SK-N-SH (cell line): ENCODE results near the gene EIF5A2. TPM values are rescaled to one million over a fixed set of nuclear protein-coding genes. Genes with fewer than 3 reads are reported as not detected.

Source experiments
- CTCF ChIA-PET: fragments of 300-600, 350-600 bp; formaldehyde crosslinking; extraction: SDS; loops from one replicate; lab custom pipeline; 2021; lab: Yijun Ruan, JAX
- POLR2A ChIA-PET: fragments of 350-600 bp; sonication (Branson Sonifier 250); formaldehyde crosslinking; extraction: SDS; loops from one replicate; lab custom pipeline; 2020; ENCODE audit warnings: antibody characterized with exemption, inconsistent platforms; lab: Yijun Ruan, JAX
- DNase-seq: peaks from one replicate; pipeline ENCODE4 v3.0.0; 2012
- H2AFZ ChIP-seq: fragments of 200-600 bp; sonication (generic); 2 replicates; pipeline ENCODE4 v1.8.1; 2016; ENCODE audit warnings: antibody characterized with exemption, mild to moderate bottlenecking, low read depth
- H3F3A ChIP-seq: fragments of 200-600 bp; sonication (generic); replicated peaks from 2 replicates; pipeline ENCODE3; 2016; ENCODE audit warnings: antibody characterized with exemption, mild to moderate bottlenecking; ENCODE audit not compliant: insufficient read depth
- H3K27ac ChIP-seq, 2 experiments: fragments of 200-500 bp in 1 of 2; fragments of 200-600 bp in 1 of 2; sonication (Bioruptor generic) in 1 of 2; sonication (generic), shearing (Covaris generic) in 1 of 2; 2 replicates each; pipeline versions ENCODE4 v1.5.1 to v1.6.1; 2014 to 2016; ENCODE audit warnings: low read depth in 2 of 2, inconsistent platforms in 1 of 2, low read length in 1 of 2, mild to moderate bottlenecking in 1 of 2, mixed read lengths in 1 of 2
- H3K27me3 ChIP-seq: fragments of 200-600 bp; sonication (generic), shearing (Covaris generic); 2 replicates; pipeline ENCODE4 v1.6.1; 2016; ENCODE audit warnings: mixed run types; ENCODE audit not compliant: insufficient read depth
- H3K36me3 ChIP-seq, 2 experiments: fragments of 200-500 bp in 1 of 2; fragments of 200-600 bp in 1 of 2; sonication (Bioruptor generic) in 1 of 2; sonication (generic) in 1 of 2; replicated peaks in 1 of 2; 2 replicates each; pipeline versions ENCODE3 to v1.5.1; 2014 to 2016; ENCODE audit warnings: low read length in 1 of 2, mild to moderate bottlenecking in 1 of 2; ENCODE audit not compliant: insufficient read depth in 2 of 2, control insufficient read depth in 1 of 2
- H3K4me1 ChIP-seq, 2 experiments: fragments of 200-500 bp in 1 of 2; fragments of 200-600 bp in 1 of 2; sonication (Bioruptor generic) in 1 of 2; sonication (generic), shearing (Covaris generic) in 1 of 2; 2 replicates each; pipeline versions ENCODE4 v1.5.1 to v1.6.1; 2014 to 2016; ENCODE audit warnings: low read depth in 1 of 2, low read length in 1 of 2, mixed run types in 1 of 2; ENCODE audit not compliant: insufficient read depth in 2 of 2, control insufficient read depth in 1 of 2
- H3K4me2 ChIP-seq: fragments of 200-600 bp; sonication (generic), shearing (Covaris generic); 2 replicates; pipeline ENCODE4 v1.6.1; 2017; ENCODE audit warnings: mixed run types
- H3K4me3 ChIP-seq, 2 experiments: fragments of 200-500 bp in 1 of 2; fragments of 200-600 bp in 1 of 2; sonication (Bioruptor generic) in 1 of 2; sonication (generic), shearing (Covaris generic) in 1 of 2; 2 replicates each; pipeline versions ENCODE4 v1.5.1 to v1.8.1; 2014 to 2016; ENCODE audit warnings: low read depth in 2 of 2, inconsistent platforms in 1 of 2, low read length in 1 of 2, mild to moderate bottlenecking in 1 of 2, mixed read lengths in 1 of 2, moderate library complexity in 1 of 2
- H3K79me2 ChIP-seq: fragments of 200-600 bp; sonication (generic); 2 replicates; pipeline ENCODE4 v1.8.1; 2017; ENCODE audit warnings: mild to moderate bottlenecking; ENCODE audit not compliant: insufficient read depth
- H3K9ac ChIP-seq: fragments of 200-600 bp; sonication (generic); 2 replicates; pipeline ENCODE4 v1.6.1; 2017; ENCODE audit warnings: mixed run types
- H3K9me2 ChIP-seq: fragments of 200-600 bp; sonication (generic); 2 replicates; pipeline ENCODE4 v1.6.1; 2017; ENCODE audit warnings: mixed run types
- H3K9me3 ChIP-seq: fragments of 200-600 bp; sonication (generic); 2 replicates; pipeline ENCODE4 v1.6.1; 2017; ENCODE audit warnings: mixed run types, mild to moderate bottlenecking, moderate library complexity
- H4K20me1 ChIP-seq: fragments of 200-600 bp; sonication (generic); 2 replicates; pipeline ENCODE4 v1.6.1; 2017; ENCODE audit warnings: mild to moderate bottlenecking, mixed run types; ENCODE audit not compliant: insufficient read depth
- EP300 ChIP-seq, 2 experiments: IDR thresholded peaks; 2 replicates each; pipeline versions ENCODE4 v1.4.0 to v1.6.1; 2012; ENCODE audit warnings: borderline replicate concordance in 1 of 2, low read depth in 1 of 2, low read length in 1 of 2
- FOSL2 ChIP-seq: IDR thresholded peaks from 2 replicates; pipeline ENCODE4 v1.4.0; 2012; ENCODE audit warnings: low read depth, mild to moderate bottlenecking, moderate library complexity, borderline replicate concordance
- NFIC ChIP-seq: IDR thresholded peaks from 2 replicates; pipeline ENCODE4 v1.4.0; 2012; ENCODE audit warnings: borderline replicate concordance
- SIN3A ChIP-seq: IDR thresholded peaks from 2 replicates; pipeline ENCODE4 v1.6.1; 2012; ENCODE audit warnings: low read depth, mild to moderate bottlenecking, low read length, moderate library complexity, borderline replicate concordance
- SMC3 ChIP-seq: IDR thresholded peaks from 2 replicates; pipeline ENCODE4 v1.6.1; 2012; ENCODE audit warnings: low read depth, low read length, improper control_type of control experiment
- TCF12 ChIP-seq: IDR thresholded peaks from 2 replicates; pipeline ENCODE4 v1.4.0; 2012
- USF2 ChIP-seq: fragments of 150-350 bp; IDR thresholded peaks from 2 replicates; pipeline ENCODE4 v1.6.1; 2017; ENCODE audit warnings: antibody characterized with exemption, low read length, low read depth, borderline replicate concordance
- YY1 ChIP-seq: IDR thresholded peaks from 2 replicates; pipeline ENCODE4 v1.4.0; 2012; ENCODE audit warnings: low read depth, mild to moderate bottlenecking
- WGBS: methylation state at CpG from one replicate; pipeline ENCODE4 v1.1.6; 2017; ENCODE audit warnings: low lambda C conversion rate; 5-methylcytosine and 5-hydroxymethylcytosine counted together
- polyA plus RNA-seq, 3 experiments: library from polyadenylated mRNA; depleted of rRNA; stranded (reverse); fragments of >200 nt; gene quantifications; 2 replicates each; pipeline ENCODE4 v1.2.3, GENCODE V29; 2012
- TF ChIP-seq, protein P1 (sequence below): IDR thresholded peaks from 2 replicates; pipeline ENCODE4; 2012

Gene EIF5A2
- polyA plus RNA-seq, 1 of the 3 experiments (the other 2 are of a cell fraction) = 2.7 TPM

DNA sequence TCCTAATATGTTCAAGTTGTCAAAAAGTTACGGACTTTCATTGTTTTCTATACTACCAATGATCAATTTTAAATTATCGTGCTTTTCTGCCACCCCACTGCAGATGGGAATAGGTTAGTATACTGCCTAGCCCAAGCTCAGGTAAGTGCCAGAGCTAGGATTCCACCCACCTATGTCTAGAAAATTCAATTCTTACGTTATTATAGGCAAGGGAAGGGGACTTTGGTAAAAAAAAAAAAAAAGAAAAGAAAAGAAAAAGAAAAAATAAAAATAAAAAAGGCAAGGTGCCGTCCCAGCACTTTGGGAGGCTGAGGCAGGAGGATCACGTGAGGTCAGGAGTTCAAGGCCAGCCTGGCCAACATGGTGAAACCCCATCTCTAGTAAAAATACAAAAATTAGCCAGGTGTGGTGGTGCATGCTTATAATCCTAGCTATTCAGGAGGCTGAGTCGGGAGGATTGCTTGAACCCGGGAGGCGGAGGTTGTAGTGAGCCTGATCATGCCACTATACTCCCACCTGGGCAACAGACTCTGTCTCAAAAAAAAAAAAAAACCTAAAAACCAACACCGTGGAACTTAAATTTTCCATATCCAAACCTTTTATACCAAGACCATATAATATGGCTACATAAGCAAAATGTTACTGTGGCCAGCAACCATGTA lies 39.7 kb downstream of the EIF5A2 start:
- CTCF ChIA-PET = interaction anchor here (1.0 to 1.7 kb wide), 3 partner anchors 10 to 57 kb away, joined by 3 to 7 read pairs (median 4); no protein-coding TSS in a partner anchor

DNA sequence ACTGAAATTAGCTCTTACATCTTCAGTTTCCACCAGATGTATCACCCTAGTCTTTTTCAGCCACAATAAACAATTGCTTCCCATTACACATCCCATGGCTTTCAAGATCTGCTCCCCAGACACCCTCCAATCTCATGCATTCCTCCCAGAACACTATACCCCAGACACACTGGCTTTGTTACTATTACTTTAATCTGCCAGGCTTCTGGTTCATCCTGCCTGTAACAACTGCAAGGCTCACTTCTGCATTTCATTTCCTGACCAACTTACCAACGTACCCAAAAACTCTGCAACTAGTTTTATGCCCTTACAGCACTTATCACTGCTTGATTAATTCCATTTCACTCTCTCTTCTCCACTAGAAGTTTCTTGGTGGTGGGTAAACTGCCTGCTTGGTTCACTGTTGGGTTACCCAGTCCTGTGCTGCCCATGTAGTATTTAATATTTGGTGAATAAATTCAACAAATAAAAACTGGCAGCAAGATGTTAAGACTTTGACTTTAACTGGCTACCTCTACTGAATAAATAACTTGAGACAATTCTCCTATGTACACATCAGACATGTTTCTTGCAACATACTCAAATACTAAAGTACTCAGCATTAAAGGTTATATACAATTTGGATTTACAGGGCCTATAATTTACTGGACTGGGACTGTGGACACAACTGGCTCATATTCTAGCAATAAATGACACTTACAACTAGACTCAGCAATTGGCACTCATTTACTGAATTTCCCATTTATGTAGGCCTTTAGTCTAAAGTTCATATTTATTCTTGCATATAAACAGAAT lies 41.1 kb downstream of the EIF5A2 start:
- TF ChIP-seq TCF12 (no peak), NFIC (no peak), FOSL2 (no peak), USF2 (no peak), EP300 (IDR thresholded peaks at IDR 0.05; ENCODE audit: borderline replicate concordance in 1 of 2, low read depth in 1 of 2, low read length in 1 of 2) (no peak), YY1 (no peak), SMC3 (no peak)
- peaks cover 13% of the 10 kb centered on the region for H4K20me1 ChIP-seq
- no peak for DNase-seq
- 44% methylated on average over 1 of the region's 1 CpG for WGBS
- POLR2A ChIA-PET = no interaction called here
- H3K27ac ChIP-seq = peak overlapping the region in 1 of 2 experiments; percentile 0; a peak in 2 of 4 replicates
- H3K9ac ChIP-seq = peak overlapping the region; percentile 93; the same call in 1 of the 2 replicates
- CTCF ChIA-PET = no interaction called here
- H3K27me3 ChIP-seq = no peaks in the 10 kb centered on the region
- H2AFZ ChIP-seq = no peak overlapping the region
- H3K4me3 ChIP-seq = peak overlapping the region; percentile 6 to 81; a peak in 2 of 4 replicates
- peaks cover 11 to 19% of the 10 kb centered on the region in 2 experiments; a peak in 3 of 4 replicates for H3K4me1 ChIP-seq
- H3K9me3 ChIP-seq = no peaks in the 10 kb centered on the region
- peak overlapping the region; percentile 83; the same call in 1 of the 2 replicates for H3K4me2 ChIP-seq
- H3K79me2 ChIP-seq = peaks cover 25% of the 10 kb centered on the region
- H3K9me2 ChIP-seq = no peaks in the 10 kb centered on the region
- H3F3A ChIP-seq = peaks cover 42% of the 10 kb centered on the region
- peaks cover 29 to 30% of the 10 kb centered on the region in 2 experiments for H3K36me3 ChIP-seq

More for the DNA sequence above, 39.7 kb downstream of the EIF5A2 start:
- H3K9me2 ChIP-seq = no peaks in the 10 kb centered on the region
- H3K27me3 ChIP-seq = no peaks in the 10 kb centered on the region
- POLR2A ChIA-PET = interaction anchor here (1.7 kb wide), 1 partner anchor 40 kb away, joined by 17 read pairs; the partner anchor contains the start of gene EIF5A2
- H3K4me3 ChIP-seq = peak overlapping the region; percentile 73 to 81
- WGBS = 69% methylated on average over 9 of the region's 9 CpGs
- peak overlapping the region; percentile 83 for H3K4me2 ChIP-seq
- H2AFZ ChIP-seq = no peak overlapping the region
- peaks cover 13% of the 10 kb centered on the region for H4K20me1 ChIP-seq
- no peak for DNase-seq
- no peak overlapping the region; a peak in 1 of 4 replicates for H3K27ac ChIP-seq
- H3F3A ChIP-seq = peaks cover 39% of the 10 kb centered on the region
- H3K36me3 ChIP-seq = peaks cover 29 to 30% of the 10 kb centered on the region in 2 experiments
- no peaks in the 10 kb centered on the region for H3K9me3 ChIP-seq
- peak overlapping the region; percentile 93 for H3K9ac ChIP-seq
- TF ChIP-seq, protein P1, sequence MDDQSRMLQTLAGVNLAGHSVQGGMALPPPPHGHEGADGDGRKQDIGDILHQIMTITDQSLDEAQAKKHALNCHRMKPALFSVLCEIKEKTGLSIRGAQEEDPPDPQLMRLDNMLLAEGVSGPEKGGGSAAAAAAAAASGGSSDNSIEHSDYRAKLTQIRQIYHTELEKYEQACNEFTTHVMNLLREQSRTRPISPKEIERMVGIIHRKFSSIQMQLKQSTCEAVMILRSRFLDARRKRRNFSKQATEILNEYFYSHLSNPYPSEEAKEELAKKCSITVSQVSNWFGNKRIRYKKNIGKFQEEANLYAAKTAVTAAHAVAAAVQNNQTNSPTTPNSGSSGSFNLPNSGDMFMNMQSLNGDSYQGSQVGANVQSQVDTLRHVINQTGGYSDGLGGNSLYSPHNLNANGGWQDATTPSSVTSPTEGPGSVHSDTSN = no peak
- no peak for TF ChIP-seq SIN3A
- peaks cover 25% of the 10 kb centered on the region for H3K79me2 ChIP-seq
- peaks cover 11 to 19% of the 10 kb centered on the region in 2 experiments; a peak in 3 of 4 replicates for H3K4me1 ChIP-seq
